Activated CD4-positive, CD25-positive, alpha-beta regulatory T cell (primary cell): ENCODE data around the gene SNX18.

Source experiments
- DNase-seq, 4 experiments: peaks; one replicate each; lab custom pipeline; 2025; lab: John Stamatoyannopoulos, UW

Gene SNX18

GRCh38 chr5:54541823-54542783, 24.5 kb downstream of the SNX18 start:
- DNase-seq, result no peak

GRCh38 chr5:54544044-54544443, 26.5 kb downstream of the SNX18 start:
- DNase-seq, result no peak

GRCh38 chr5:54545796-54546195, 28.2 kb downstream of the SNX18 start:
- DNase-seq, result no peak

GRCh38 chr5:54547711-54548250, 30.2 kb downstream of the SNX18 start:
- DNase-seq, result no peak

GRCh38 chr5:54548565-54548964, 31.0 kb downstream of the SNX18 start:
- no peak for DNase-seq

- no peak for DNase-seq
Measured at GRCh38 chr5:54551292-54551691, 33.7 kb downstream of the SNX18 start.

GRCh38 chr5:54551926-54552325, 34.4 kb downstream of the SNX18 start:
- DNase-seq, result no peak

GRCh38 chr5:54552446-54552845, 34.9 kb downstream of the SNX18 start:
- DNase-seq, result no peak

- DNase-seq, result no peak
Measured at GRCh38 chr5:54553659-54554207, 36.2 kb downstream of the SNX18 start.

GRCh38 chr5:54556141-54556540, 38.6 kb downstream of the SNX18 start:
- DNase-seq, result no peak

- no peak for DNase-seq
Measured at GRCh38 chr5:54558362-54558761, 40.8 kb downstream of the SNX18 start.

- DNase-seq, result no peak
Measured at GRCh38 chr5:54561651-54562050, 44.1 kb downstream of the SNX18 start.

GRCh38 chr5:54563083-54563761, 45.7 kb downstream of the SNX18 start:
- no peak for DNase-seq

- no peak for DNase-seq
Measured at GRCh38 chr5:54567996-54568395, 50.4 kb downstream of the SNX18 start.

- DNase-seq, result no peak
Measured at GRCh38 chr5:54570916-54571315, 53.4 kb downstream of the SNX18 start.

- no peak for DNase-seq
Measured at GRCh38 chr5:54571462-54571861, 53.9 kb downstream of the SNX18 start.

GRCh38 chr5:54573812-54574489, 56.4 kb downstream of the SNX18 start:
- DNase-seq, result no peak

GRCh38 chr5:54577528-54577927, 60.0 kb downstream of the SNX18 start:
- no peak for DNase-seq

- DNase-seq, result no peak
Measured at GRCh38 chr5:54577937-54578653, 60.5 kb downstream of the SNX18 start.

- no peak for DNase-seq
Measured at GRCh38 chr5:54579591-54580295, 62.2 kb downstream of the SNX18 start.
